K562 (cell line): ENCODE results near the gene CD84. TPM values are rescaled to one million over a fixed set of nuclear protein-coding genes. Genes with fewer than 3 reads are reported as not detected.
A peak's percentile ranks its signal among the peaks of the same experiment; 100 is the strongest.

Experiments
- ATAC-seq: fragments of 200-7000 bp; cut with Tn5 transposase; 3 replicates; pipeline ENCODE4 v1.9.1; 2020; ENCODE audit warnings: moderate library complexity
- BruUV-seq: library from RNA; stranded (reverse); fragments of 400-500 nt; replicated peaks from 2 replicates; lab custom pipeline; 2021; lab: Mats Ljungman, UMichigan
- CTCF ChIA-PET: fragments of 300-600 bp; formaldehyde crosslinking; extraction: SDS; loops from one replicate; lab custom pipeline; 2021; ENCODE audit warnings: low intra/inter-chr PET ratio; lab: Yijun Ruan, JAX
- POLR2A ChIA-PET: fragments of 300-600, 350-650 bp; sonication (Branson Sonifier 250); formaldehyde crosslinking; extraction: SDS; loops from one replicate; lab custom pipeline; 2021; ENCODE audit warnings: antibody characterized with exemption, inconsistent platforms; lab: Yijun Ruan, JAX
- DNase-seq, 4 experiments: peaks; one replicate each; pipeline versions ENCODE4 v3.0.0 to v3.0.0-alpha.2; 2011 to 2018; ENCODE audit warnings: low spot score in 3 of 4, mixed read lengths in 3 of 4; ENCODE audit errors: extremely low read depth in 1 of 4
- FAIRE-seq: peaks from 2 replicates; lab custom pipeline; 2011; peaks lifted over from hg19 to GRCh38; lab: Jason Lieb, UNC
- H2AFZ ChIP-seq: 2 replicates; pipeline ENCODE4 v1.6.0; 2011; ENCODE audit warnings: low read depth, low read length, control low read depth, inconsistent platforms
- H3K27ac ChIP-seq: fragments of 200-600 bp; 3 replicates; pipeline ENCODE4 v1.8.0; 2011; ENCODE audit warnings: low read depth, mild to moderate bottlenecking, control low read depth, inconsistent platforms, low read length, moderate library complexity, mixed read lengths; ENCODE audit errors: extremely low read depth
- H3K27me3 ChIP-seq, 2 experiments: fragments of 300-600 bp in 1 of 2; 2 replicates in 1 of 2; 3 replicates in 1 of 2; pipeline versions ENCODE4 v1.6.0 to v1.8.0; 2011; ENCODE audit warnings: inconsistent platforms in 2 of 2, low read length in 2 of 2, mild to moderate bottlenecking in 1 of 2, mixed read lengths in 1 of 2, moderate library complexity in 1 of 2; ENCODE audit not compliant: control insufficient read depth in 2 of 2, insufficient read depth in 2 of 2
- H3K36me3 ChIP-seq: fragments of 300-600 bp; 3 replicates; pipeline ENCODE4 v1.8.0; 2011; ENCODE audit warnings: mild to moderate bottlenecking, low read length, inconsistent platforms; ENCODE audit not compliant: control insufficient read depth, insufficient read depth
- H3K4me1 ChIP-seq, 2 experiments: fragments of 200-600 bp in 1 of 2; replicated peaks in 1 of 2; 2 replicates in 1 of 2; 3 replicates in 1 of 2; pipeline versions ENCODE4 v1.5.1 to v1.8.0; 2011; ENCODE audit warnings: inconsistent platforms in 2 of 2, low read length in 2 of 2, mild to moderate bottlenecking in 1 of 2, mixed read lengths in 1 of 2, moderate library complexity in 1 of 2; ENCODE audit not compliant: control insufficient read depth in 2 of 2, insufficient read depth in 2 of 2
- H3K4me2 ChIP-seq: 2 replicates; pipeline ENCODE4 v1.6.1; 2011; ENCODE audit warnings: low read length, control low read depth, inconsistent platforms, mixed read lengths; ENCODE audit not compliant: insufficient read depth
- H3K4me3 ChIP-seq: fragments of 200-600 bp; sonication (generic), shearing (Covaris generic); 2 replicates; pipeline ENCODE4 v1.5.1; 2016; ENCODE audit warnings: control low read depth, inconsistent platforms
- H3K79me2 ChIP-seq: fragments of 200-600 bp; 3 replicates; pipeline ENCODE4 v1.8.0; 2011; ENCODE audit warnings: low read length, inconsistent platforms; ENCODE audit not compliant: control insufficient read depth, insufficient read depth
- H3K9ac ChIP-seq, 2 experiments: 2 replicates each; pipeline versions ENCODE4 v1.6.0 to v1.6.1; 2011; ENCODE audit warnings: low read depth in 2 of 2, low read length in 2 of 2, control low read depth in 1 of 2, inconsistent platforms in 1 of 2, mild to moderate bottlenecking in 1 of 2, mixed read lengths in 1 of 2; ENCODE audit not compliant: insufficient read depth in 1 of 2
- H3K9me1 ChIP-seq: one replicate; pipeline ENCODE4 v1.6.0; 2011; ENCODE audit warnings: inconsistent platforms, mild to moderate bottlenecking, low read length, moderate library complexity; ENCODE audit not compliant: control insufficient read depth, insufficient read depth
- H3K9me3 ChIP-seq: replicated peaks from 2 replicates; pipeline ENCODE4 v1.5.1; 2011; ENCODE audit warnings: low read depth, low read length, inconsistent platforms; ENCODE audit not compliant: control insufficient read depth, insufficient read depth
- H4K20me1 ChIP-seq: replicated peaks from 2 replicates; pipeline ENCODE4 v1.6.1; 2011; ENCODE audit warnings: low read length, inconsistent platforms, mixed read lengths; ENCODE audit not compliant: control insufficient read depth, insufficient read depth
- BMI1 ChIP-seq: fragments of 150-350 bp; IDR thresholded peaks from 2 replicates; pipeline ENCODE4 v1.6.1; 2014; ENCODE audit warnings: low read length
- DACH1 ChIP-seq: fragments of 450-650 bp; IDR thresholded peaks from 2 replicates; pipeline ENCODE4 v1.6.1; 2018; ENCODE audit not compliant: partially characterized antibody
- EWSR1 ChIP-seq: fragments of 450-650 bp; IDR thresholded peaks from 2 replicates; pipeline ENCODE4 v1.6.1; 2018; ENCODE audit warnings: borderline replicate concordance, mild to moderate bottlenecking, low read depth, moderate library complexity; ENCODE audit not compliant: partially characterized antibody
- NCOA1 ChIP-seq: fragments of 450-650 bp; IDR thresholded peaks from 2 replicates; pipeline ENCODE4 v1.6.1; 2016; ENCODE audit warnings: low read depth
- NELFE ChIP-seq: IDR thresholded peaks from 2 replicates; pipeline ENCODE4 v1.6.1; 2011; ENCODE audit warnings: mild to moderate bottlenecking; ENCODE audit not compliant: insufficient read depth, insufficient read length
- NR4A1 ChIP-seq, 2 experiments: fragments of 250-450 bp in 1 of 2; fragments of 450-650 bp in 1 of 2; sonication (Bioruptor Pico) in 1 of 2; IDR thresholded peaks; 2 replicates each; pipeline versions ENCODE4 v1.4.0 to v1.6.1; 2016 to 2020; ENCODE audit warnings: mild to moderate bottlenecking in 2 of 2, missing compliant biosample characterization in 1 of 2, missing genetic modification characterization in 1 of 2, moderate library complexity in 1 of 2
- PRMT5 ChIP-seq: sonication (generic); formaldehyde crosslinking; IDR thresholded peaks from 2 replicates; pipeline ENCODE4 v1.5.0; 2020; ENCODE audit warnings: missing genetic modification reagents
- RBM22 ChIP-seq: fragments of 200-400 bp; formaldehyde crosslinking; IDR thresholded peaks from 2 replicates; pipeline ENCODE4 v1.6.1; 2018; ENCODE audit warnings: low read length, low read depth; ENCODE audit not compliant: poor library complexity, severe bottlenecking
- STAT5A ChIP-seq: IDR thresholded peaks from 2 replicates; pipeline ENCODE4 v1.6.1; 2012; ENCODE audit warnings: low read length, inconsistent platforms, borderline replicate concordance
- ZNF121 ChIP-seq: sonication (generic); formaldehyde crosslinking; conservative IDR thresholded peaks from 2 replicates; pipeline ENCODE4 v1.8.0; 2022; ENCODE audit warnings: missing genetic modification reagents
- ZNF165 ChIP-seq: fragments of 250-450 bp; sonication (Bioruptor Pico); IDR thresholded peaks from 2 replicates; pipeline ENCODE4 v1.4.0; 2020; ENCODE audit warnings: borderline replicate concordance
- ZNF184 ChIP-seq: sonication (generic); formaldehyde crosslinking; IDR thresholded peaks from 2 replicates; pipeline ENCODE4 v1.5.0; 2020; ENCODE audit warnings: missing genetic modification reagents
- ZNF3 ChIP-seq: fragments of 250-450 bp; sonication (Bioruptor Pico); IDR thresholded peaks from 2 replicates; pipeline ENCODE4 v1.5.0; 2021; ENCODE audit warnings: mild to moderate bottlenecking, moderate library complexity
- ZZZ3 ChIP-seq: fragments of 450-650 bp; IDR thresholded peaks from 2 replicates; pipeline ENCODE4 v1.6.1; 2016; ENCODE audit warnings: antibody characterized with exemption, mild to moderate bottlenecking, moderate library complexity
- WGBS: fragments of 100-300 bp; shearing (Covaris generic); methylation state at CpG from one replicate; pipeline ENCODE4 v1.1.6; 2016; ENCODE audit warnings: low coverage, mixed read lengths; ENCODE audit not compliant: insufficient coverage; ENCODE audit errors: missing lambda C conversion rate; 5-methylcytosine and 5-hydroxymethylcytosine counted together
- in situ Hi-C: fragments of 300-500 bp; cut with MboI; formaldehyde crosslinking; loops from 4 replicates; pipeline ENCODE4 v1.15.0; 2018; ENCODE audit warnings: inconsistent platforms, mixed read lengths
- intact Hi-C: fragments of 100-400 bp; cut with micrococcal nuclease; formaldehyde crosslinking; loops from 2 replicates; pipeline ENCODE4 v1.14.2; 2022
- polyA plus RNA-seq, 8 experiments: library from polyadenylated mRNA; depleted of rRNA in 4 of 8; stranded (reverse) in 5 of 8; unstranded in 3 of 8; fragments of >200 nt; fragmentation: Nextera tagmentation in 2 of 8; fragmentation: Illumina TruSeq in 1 of 8; extraction: Ambion mirVana in 2 of 8; extraction: Trizol in 1 of 8; gene quantifications; 2 replicates each; pipeline versions ENCODE4 v1.2.1 to v1.2.3, GENCODE V29; 2011 to 2014; ENCODE audit warnings: inconsistent platforms in 1 of 8, missing spikeins in 1 of 8
- total RNA-seq, 7 experiments: library from RNA; depleted of rRNA in 6 of 7; stranded (reverse); fragments of >200 nt in 6 of 7; fragmentation: Illumina TruSeq in 2 of 7; extraction: Trizol in 2 of 7; gene quantifications; 2 replicates each; pipeline versions ENCODE4 v1.2.1 to v1.2.3, GENCODE V29; 2011 to 2021; ENCODE audit warnings: low replicate concordance in 1 of 7
- TF ChIP-seq, protein P1 (sequence below): sonication (generic); formaldehyde crosslinking; IDR thresholded peaks from 2 replicates; pipeline ENCODE4 v1.8.0; 2023; ENCODE audit warnings: mild to moderate bottlenecking, missing genetic modification reagents
- TF ChIP-seq, protein P2 (sequence below): fragments of 450-650 bp; formaldehyde crosslinking; IDR thresholded peaks from 2 replicates; pipeline ENCODE4 v1.4.0; 2020; ENCODE audit warnings: mild to moderate bottlenecking, moderate library complexity
- TF ChIP-seq, protein P3 (sequence below): sonication (generic); formaldehyde crosslinking; IDR thresholded peaks from 2 replicates; pipeline ENCODE4 v1.8.0; 2022; ENCODE audit warnings: missing genetic modification reagents, mild to moderate bottlenecking, moderate library complexity, borderline replicate concordance

CD84 gene
- total and polyA plus RNA-seq, 9 of the 15 experiments (the other 6 are each of a cell fraction or from before 2014, with no cell fraction given), result 0.82 to 6.8 (median 2.0) TPM

DNA sequence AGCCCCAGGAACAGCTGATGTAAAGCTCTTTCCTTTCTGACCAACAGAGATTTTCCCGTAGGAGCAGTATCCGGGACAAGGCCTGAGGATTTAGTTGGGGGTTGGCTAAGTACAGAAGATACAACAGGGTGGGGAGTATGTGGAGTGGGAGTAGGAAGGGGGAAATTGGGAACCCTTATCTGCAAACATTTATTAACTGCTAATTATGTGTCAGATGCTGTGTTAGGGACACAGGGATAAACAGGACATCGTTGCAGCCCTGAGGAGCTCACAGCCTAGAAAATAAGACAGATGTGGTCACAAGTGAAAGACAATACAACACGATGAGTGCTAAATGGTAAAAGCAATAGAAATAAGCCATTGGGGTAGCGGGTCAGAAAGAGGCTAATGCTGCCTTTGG is 12.0 kb downstream of the CD84 start:
- no peak overlapping the region for H3K4me2 ChIP-seq
- H3K27me3 ChIP-seq, result no peaks in the 10 kb centered on the region
- no peaks in the 10 kb centered on the region for H3K9me1 ChIP-seq
- no peaks in the 10 kb centered on the region; the same call in 2 of the 3 replicates for H3K36me3 ChIP-seq
- no peak for DNase-seq
- H4K20me1 ChIP-seq, result no peaks in the 10 kb centered on the region
- peak overlapping the region; percentile 92; the same call in 1 of the 2 replicates for H2AFZ ChIP-seq
- H3K27ac ChIP-seq, result no peak overlapping the region
- in situ Hi-C loops (no loop called here), intact Hi-C loops (no loop called here)
- no TSS peak for BruUV-seq
- ChIA-PET CTCF (no interaction called here), POLR2A (interaction anchor here (0.5 to 0.8 kb wide), 3 partner anchors 9 to 356 kb away, joined by 3 to 6 read pairs (median 4); no protein-coding TSS in a partner anchor)
- no peak overlapping the region for H3K9ac ChIP-seq
- no peak for FAIRE-seq
- H3K79me2 ChIP-seq, result no peaks in the 10 kb centered on the region
- no peak overlapping the region for H3K4me3 ChIP-seq
- no peak for ATAC-seq
- H3K4me1 ChIP-seq, result peaks cover 6 to 13% of the 10 kb centered on the region in 2 experiments; a peak in 3 of 5 replicates
- WGBS, result 89% methylated on average over 5 of the region's 5 CpGs
- H3K9me3 ChIP-seq, result no peaks in the 10 kb centered on the region
- TF ChIP-seq, protein P1, sequence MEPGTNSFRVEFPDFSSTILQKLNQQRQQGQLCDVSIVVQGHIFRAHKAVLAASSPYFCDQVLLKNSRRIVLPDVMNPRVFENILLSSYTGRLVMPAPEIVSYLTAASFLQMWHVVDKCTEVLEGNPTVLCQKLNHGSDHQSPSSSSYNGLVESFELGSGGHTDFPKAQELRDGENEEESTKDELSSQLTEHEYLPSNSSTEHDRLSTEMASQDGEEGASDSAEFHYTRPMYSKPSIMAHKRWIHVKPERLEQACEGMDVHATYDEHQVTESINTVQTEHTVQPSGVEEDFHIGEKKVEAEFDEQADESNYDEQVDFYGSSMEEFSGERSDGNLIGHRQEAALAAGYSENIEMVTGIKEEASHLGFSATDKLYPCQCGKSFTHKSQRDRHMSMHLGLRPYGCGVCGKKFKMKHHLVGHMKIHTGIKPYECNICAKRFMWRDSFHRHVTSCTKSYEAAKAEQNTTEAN (CRISPR knock-in tag), result no peak
- TF ChIP-seq EWSR1 (no peak), ZNF121 (CRISPR knock-in tag) (no peak), ZZZ3 (no peak), DACH1 (no peak), ZNF3 (CRISPR knock-in tag) (no peak), STAT5A (no peak), ZNF184 (CRISPR knock-in tag) (no peak), NCOA1 (no peak), BMI1 (no peak), PRMT5 (CRISPR knock-in tag) (no peak), NR4A1 (CRISPR knock-in tag; IDR thresholded peaks at IDR 0.05) (no peak), NR4A1 (tag; IDR thresholded peaks at IDR 0.05) (no peak), NELFE (no peak), ZNF165 (CRISPR knock-in tag) (no peak), RBM22 (no peak)
- TF ChIP-seq, protein P2, sequence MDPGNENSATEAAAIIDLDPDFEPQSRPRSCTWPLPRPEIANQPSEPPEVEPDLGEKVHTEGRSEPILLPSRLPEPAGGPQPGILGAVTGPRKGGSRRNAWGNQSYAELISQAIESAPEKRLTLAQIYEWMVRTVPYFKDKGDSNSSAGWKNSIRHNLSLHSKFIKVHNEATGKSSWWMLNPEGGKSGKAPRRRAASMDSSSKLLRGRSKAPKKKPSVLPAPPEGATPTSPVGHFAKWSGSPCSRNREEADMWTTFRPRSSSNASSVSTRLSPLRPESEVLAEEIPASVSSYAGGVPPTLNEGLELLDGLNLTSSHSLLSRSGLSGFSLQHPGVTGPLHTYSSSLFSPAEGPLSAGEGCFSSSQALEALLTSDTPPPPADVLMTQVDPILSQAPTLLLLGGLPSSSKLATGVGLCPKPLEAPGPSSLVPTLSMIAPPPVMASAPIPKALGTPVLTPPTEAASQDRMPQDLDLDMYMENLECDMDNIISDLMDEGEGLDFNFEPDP, result no peak
- TF ChIP-seq, protein P3, sequence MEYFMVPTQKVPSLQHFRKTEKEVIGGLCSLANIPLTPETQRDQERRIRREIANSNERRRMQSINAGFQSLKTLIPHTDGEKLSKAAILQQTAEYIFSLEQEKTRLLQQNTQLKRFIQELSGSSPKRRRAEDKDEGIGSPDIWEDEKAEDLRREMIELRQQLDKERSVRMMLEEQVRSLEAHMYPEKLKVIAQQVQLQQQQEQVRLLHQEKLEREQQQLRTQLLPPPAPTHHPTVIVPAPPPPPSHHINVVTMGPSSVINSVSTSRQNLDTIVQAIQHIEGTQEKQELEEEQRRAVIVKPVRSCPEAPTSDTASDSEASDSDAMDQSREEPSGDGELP (CRISPR knock-in tag), result no peak
